NCI-H82 treated with DMSO at 0.1 percent for 48 hours (cell line): ENCODE data around the gene PLA2G4A.

Experiments used
- DNase-seq: peaks from one replicate; lab custom pipeline; 2025; ENCODE audit not compliant: unreplicated experiment; lab: John Stamatoyannopoulos, UW

PLA2G4A gene

GRCh38 chr1:186831168-186831567 is 2.4 kb downstream of the PLA2G4A start:
- DNase-seq: no peak

GRCh38 chr1:186834399-186834958 is 5.7 kb downstream of the PLA2G4A start:
- DNase-seq: no peak

GRCh38 chr1:186835448-186835847 is 6.7 kb downstream of the PLA2G4A start:
- DNase-seq: no peak

GRCh38 chr1:186837806-186838205 is 9.1 kb downstream of the PLA2G4A start:
- no peak for DNase-seq

- no peak for DNase-seq
Observed at GRCh38 chr1:186838380-186839040, 9.8 kb downstream of the PLA2G4A start.

GRCh38 chr1:186839041-186839400 is 10.3 kb downstream of the PLA2G4A start:
- no peak for DNase-seq

- peak; percentile 22 for DNase-seq
Observed at GRCh38 chr1:186841599-186841998, 12.8 kb downstream of the PLA2G4A start.

- peak; percentile 95 for DNase-seq
Observed at GRCh38 chr1:186842547-186842946, 13.8 kb downstream of the PLA2G4A start.

- peak; percentile 84 for DNase-seq
Observed at GRCh38 chr1:186843226-186843625, 14.5 kb downstream of the PLA2G4A start.

GRCh38 chr1:186843931-186844330 is 15.2 kb downstream of the PLA2G4A start:
- no peak for DNase-seq

- no peak for DNase-seq
Observed at GRCh38 chr1:186845576-186846210, 16.9 kb downstream of the PLA2G4A start.

GRCh38 chr1:186848509-186849130 is 19.9 kb downstream of the PLA2G4A start:
- no peak for DNase-seq

GRCh38 chr1:186849271-186849671 is 20.5 kb downstream of the PLA2G4A start:
- no peak for DNase-seq

GRCh38 chr1:186849826-186850225 is 21.1 kb downstream of the PLA2G4A start:
- no peak for DNase-seq

- no peak for DNase-seq
Observed at GRCh38 chr1:186854102-186854501, 25.4 kb downstream of the PLA2G4A start.

- DNase-seq: no peak
Observed at GRCh38 chr1:186858923-186859322, 30.2 kb downstream of the PLA2G4A start.

GRCh38 chr1:186859995-186860394 is 31.2 kb downstream of the PLA2G4A start:
- no peak for DNase-seq

- DNase-seq: no peak
Observed at GRCh38 chr1:186864296-186864695, 35.5 kb downstream of the PLA2G4A start.

- no peak for DNase-seq
Observed at GRCh38 chr1:186865253-186865652, 36.5 kb downstream of the PLA2G4A start.

GRCh38 chr1:186865857-186866256 is 37.1 kb downstream of the PLA2G4A start:
- DNase-seq: no peak

- no peak for DNase-seq
Observed at GRCh38 chr1:186869526-186870228, 40.9 kb downstream of the PLA2G4A start.

- DNase-seq: no peak
Observed at GRCh38 chr1:186871784-186872183, 43.0 kb downstream of the PLA2G4A start.
